K562 (cell line): ENCODE measurements around the gene METTL15. TPM values are rescaled to one million over a fixed set of nuclear protein-coding genes. Genes with fewer than 3 reads are reported as not detected.
A peak's percentile ranks its signal among the peaks of the same experiment; 100 is the strongest.

Experiments used
- ELF2 ChIP-seq: fragments of 250-450 bp; sonication (Bioruptor Pico); IDR thresholded peaks from 2 replicates; pipeline ENCODE4 v1.5.0; 2021; ENCODE audit warnings: mild to moderate bottlenecking
- JUND ChIP-seq, 2 experiments: IDR thresholded peaks; 2 replicates in 1 of 2; 3 replicates in 1 of 2; pipeline ENCODE4 v1.6.1; 2011; ENCODE audit warnings: borderline replicate concordance in 2 of 2, low read depth in 2 of 2, low read length in 2 of 2, improper control_type of control experiment in 1 of 2, missing biosample characterization in 1 of 2, missing genetic modification characterization in 1 of 2, missing genetic modification reagents in 1 of 2
- ZBTB1 ChIP-seq: sonication (generic); formaldehyde crosslinking; IDR thresholded peaks from 2 replicates; pipeline ENCODE4 v1.8.1; 2023; ENCODE audit warnings: missing genetic modification reagents, low read depth, mild to moderate bottlenecking, borderline replicate concordance
- polyA plus RNA-seq, 8 experiments: library from polyadenylated mRNA; depleted of rRNA in 4 of 8; stranded (reverse) in 5 of 8; unstranded in 3 of 8; fragments of >200 nt; fragmentation: Nextera tagmentation in 2 of 8; fragmentation: Illumina TruSeq in 1 of 8; extraction: Ambion mirVana in 2 of 8; extraction: Trizol in 1 of 8; gene quantifications; 2 replicates each; pipeline versions ENCODE4 v1.2.1 to v1.2.3, GENCODE V29; 2011 to 2014; ENCODE audit warnings: inconsistent platforms in 1 of 8, missing spikeins in 1 of 8
- total RNA-seq, 7 experiments: library from RNA; depleted of rRNA in 6 of 7; stranded (reverse); fragments of >200 nt in 6 of 7; fragmentation: Illumina TruSeq in 2 of 7; extraction: Trizol in 2 of 7; gene quantifications; 2 replicates each; pipeline versions ENCODE4 v1.2.1 to v1.2.3, GENCODE V29; 2011 to 2021; ENCODE audit warnings: low replicate concordance in 1 of 7
- TF ChIP-seq, protein P1 (sequence below), 2 experiments: fragments of 450-650 bp in 1 of 2; IDR thresholded peaks; 2 replicates each; pipeline ENCODE4 v1.6.1; 2011 to 2017; ENCODE audit warnings: low read depth in 2 of 2, antibody characterized with exemption in 1 of 2, borderline replicate concordance in 1 of 2, low read length in 1 of 2, mild to moderate bottlenecking in 1 of 2, mixed read lengths in 1 of 2; ENCODE audit not compliant: control insufficient read depth in 1 of 2
- TF ChIP-seq, protein P2 (sequence below): IDR thresholded peaks from 3 replicates; pipeline ENCODE4 v1.6.1; 2011; ENCODE audit warnings: borderline replicate concordance, mild to moderate bottlenecking; ENCODE audit not compliant: insufficient read length, insufficient read depth
- TF ChIP-seq, protein P3 (sequence below): fragments of 450-650 bp; formaldehyde crosslinking; IDR thresholded peaks from 2 replicates; pipeline ENCODE4 v1.4.0; 2020; ENCODE audit warnings: mild to moderate bottlenecking, moderate library complexity
- TF ChIP-seq, protein P4 (sequence below): fragments of 250-450 bp; sonication (Bioruptor Pico); IDR thresholded peaks from 2 replicates; pipeline ENCODE4 v1.4.0; 2020; ENCODE audit warnings: mild to moderate bottlenecking
- TF ChIP-seq, protein P5 (sequence below): sonication (generic); formaldehyde crosslinking; IDR thresholded peaks from 2 replicates; pipeline ENCODE4 v1.9.0; 2022; ENCODE audit warnings: mild to moderate bottlenecking, missing genetic modification reagents
- TF ChIP-seq, protein P6 (sequence below): fragments of 450-650 bp; IDR thresholded peaks from 2 replicates; pipeline ENCODE4 v1.6.1; 2018; ENCODE audit not compliant: partially characterized antibody
- TF ChIP-seq, protein P7 (sequence below): sonication (generic); formaldehyde crosslinking; IDR thresholded peaks from 2 replicates; pipeline ENCODE4 v1.8.1; 2023; ENCODE audit warnings: mild to moderate bottlenecking, missing genetic modification reagents

The METTL15 gene
- total and polyA plus RNA-seq, 9 of the 15 experiments (the other 6 are each of a cell fraction or from before 2014, with no cell fraction given): 10.7 to 21.7 (median 15.9) TPM

DNA sequence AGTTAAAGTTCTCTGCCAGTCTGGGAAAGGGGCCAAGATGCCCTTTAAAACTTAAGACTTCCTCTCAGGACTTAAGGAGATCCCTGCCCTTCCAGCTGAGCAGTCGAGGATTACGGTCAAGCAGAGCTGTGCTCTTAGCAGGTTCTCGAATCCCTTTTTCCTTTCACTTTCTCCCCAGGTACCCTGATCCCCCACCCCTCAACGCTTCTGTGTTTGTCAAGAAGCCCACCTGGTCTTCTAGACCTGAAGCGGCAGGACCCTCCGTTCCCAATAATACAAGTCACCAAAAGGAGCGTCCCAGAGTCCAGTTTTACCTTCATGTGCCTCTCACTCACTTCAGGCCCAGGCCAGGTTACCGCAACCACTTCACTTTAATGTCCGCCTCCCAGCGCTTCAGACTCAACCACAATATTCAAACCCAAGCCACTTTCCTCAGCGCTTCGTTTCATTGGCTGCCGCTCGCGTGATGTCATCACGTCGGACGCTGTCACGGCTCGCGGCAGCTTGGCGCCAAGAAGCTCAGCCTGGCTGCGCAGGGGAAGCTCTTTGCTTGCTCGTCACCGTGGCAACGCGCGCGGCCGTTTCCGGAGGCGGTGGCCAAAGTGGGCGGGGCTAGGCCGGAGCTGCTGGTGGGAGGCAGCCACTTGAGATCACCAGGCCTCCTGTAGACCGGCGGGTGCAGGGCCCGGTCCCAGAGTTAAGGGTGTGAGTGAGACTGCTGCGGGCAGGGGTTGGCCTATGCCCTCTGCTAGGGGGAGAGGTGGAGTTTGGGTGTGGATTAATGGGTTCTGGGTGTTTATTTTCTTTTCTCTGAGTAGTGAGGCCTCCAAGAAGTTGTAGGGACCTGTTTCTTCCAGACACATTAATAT, at the start of gene METTL15, which contains the start of gene KIF18A (continued):
- TF ChIP-seq, protein P1, sequence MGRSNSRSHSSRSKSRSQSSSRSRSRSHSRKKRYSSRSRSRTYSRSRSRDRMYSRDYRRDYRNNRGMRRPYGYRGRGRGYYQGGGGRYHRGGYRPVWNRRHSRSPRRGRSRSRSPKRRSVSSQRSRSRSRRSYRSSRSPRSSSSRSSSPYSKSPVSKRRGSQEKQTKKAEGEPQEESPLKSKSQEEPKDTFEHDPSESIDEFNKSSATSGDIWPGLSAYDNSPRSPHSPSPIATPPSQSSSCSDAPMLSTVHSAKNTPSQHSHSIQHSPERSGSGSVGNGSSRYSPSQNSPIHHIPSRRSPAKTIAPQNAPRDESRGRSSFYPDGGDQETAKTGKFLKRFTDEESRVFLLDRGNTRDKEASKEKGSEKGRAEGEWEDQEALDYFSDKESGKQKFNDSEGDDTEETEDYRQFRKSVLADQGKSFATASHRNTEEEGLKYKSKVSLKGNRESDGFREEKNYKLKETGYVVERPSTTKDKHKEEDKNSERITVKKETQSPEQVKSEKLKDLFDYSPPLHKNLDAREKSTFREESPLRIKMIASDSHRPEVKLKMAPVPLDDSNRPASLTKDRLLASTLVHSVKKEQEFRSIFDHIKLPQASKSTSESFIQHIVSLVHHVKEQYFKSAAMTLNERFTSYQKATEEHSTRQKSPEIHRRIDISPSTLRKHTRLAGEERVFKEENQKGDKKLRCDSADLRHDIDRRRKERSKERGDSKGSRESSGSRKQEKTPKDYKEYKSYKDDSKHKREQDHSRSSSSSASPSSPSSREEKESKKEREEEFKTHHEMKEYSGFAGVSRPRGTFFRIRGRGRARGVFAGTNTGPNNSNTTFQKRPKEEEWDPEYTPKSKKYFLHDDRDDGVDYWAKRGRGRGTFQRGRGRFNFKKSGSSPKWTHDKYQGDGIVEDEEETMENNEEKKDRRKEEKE (IDR thresholded peaks at IDR 0.05; ENCODE audit: borderline replicate concordance in 1 of 2, control insufficient read depth in 1 of 2, low read depth in 2 of 2, low read length in 1 of 2): no peak
- TF ChIP-seq, protein P2, sequence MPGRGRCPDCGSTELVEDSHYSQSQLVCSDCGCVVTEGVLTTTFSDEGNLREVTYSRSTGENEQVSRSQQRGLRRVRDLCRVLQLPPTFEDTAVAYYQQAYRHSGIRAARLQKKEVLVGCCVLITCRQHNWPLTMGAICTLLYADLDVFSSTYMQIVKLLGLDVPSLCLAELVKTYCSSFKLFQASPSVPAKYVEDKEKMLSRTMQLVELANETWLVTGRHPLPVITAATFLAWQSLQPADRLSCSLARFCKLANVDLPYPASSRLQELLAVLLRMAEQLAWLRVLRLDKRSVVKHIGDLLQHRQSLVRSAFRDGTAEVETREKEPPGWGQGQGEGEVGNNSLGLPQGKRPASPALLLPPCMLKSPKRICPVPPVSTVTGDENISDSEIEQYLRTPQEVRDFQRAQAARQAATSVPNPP: no peak
- TF ChIP-seq, protein P3, sequence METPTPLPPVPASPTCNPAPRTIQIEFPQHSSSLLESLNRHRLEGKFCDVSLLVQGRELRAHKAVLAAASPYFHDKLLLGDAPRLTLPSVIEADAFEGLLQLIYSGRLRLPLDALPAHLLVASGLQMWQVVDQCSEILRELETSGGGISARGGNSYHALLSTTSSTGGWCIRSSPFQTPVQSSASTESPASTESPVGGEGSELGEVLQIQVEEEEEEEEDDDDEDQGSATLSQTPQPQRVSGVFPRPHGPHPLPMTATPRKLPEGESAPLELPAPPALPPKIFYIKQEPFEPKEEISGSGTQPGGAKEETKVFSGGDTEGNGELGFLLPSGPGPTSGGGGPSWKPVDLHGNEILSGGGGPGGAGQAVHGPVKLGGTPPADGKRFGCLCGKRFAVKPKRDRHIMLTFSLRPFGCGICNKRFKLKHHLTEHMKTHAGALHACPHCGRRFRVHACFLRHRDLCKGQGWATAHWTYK: no peak
- TF ChIP-seq, protein P4, sequence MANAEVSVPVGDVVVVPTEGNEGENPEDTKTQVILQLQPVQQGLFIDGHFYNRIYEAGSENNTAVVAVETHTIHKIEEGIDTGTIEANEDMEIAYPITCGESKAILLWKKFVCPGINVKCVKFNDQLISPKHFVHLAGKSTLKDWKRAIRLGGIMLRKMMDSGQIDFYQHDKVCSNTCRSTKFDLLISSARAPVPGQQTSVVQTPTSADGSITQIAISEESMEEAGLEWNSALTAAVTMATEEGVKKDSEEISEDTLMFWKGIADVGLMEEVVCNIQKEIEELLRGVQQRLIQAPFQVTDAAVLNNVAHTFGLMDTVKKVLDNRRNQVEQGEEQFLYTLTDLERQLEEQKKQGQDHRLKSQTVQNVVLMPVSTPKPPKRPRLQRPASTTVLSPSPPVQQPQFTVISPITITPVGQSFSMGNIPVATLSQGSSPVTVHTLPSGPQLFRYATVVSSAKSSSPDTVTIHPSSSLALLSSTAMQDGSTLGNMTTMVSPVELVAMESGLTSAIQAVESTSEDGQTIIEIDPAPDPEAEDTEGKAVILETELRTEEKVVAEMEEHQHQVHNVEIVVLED (CRISPR knock-in tag): peak; percentile 98
- TF ChIP-seq ZBTB1 (CRISPR knock-in tag) (no peak), ELF2 (CRISPR knock-in tag) (no peak), JUND (IDR thresholded peaks at IDR 0.05; ENCODE audit: borderline replicate concordance, low read depth, low read length) (peak; percentile 58), JUND (tag; IDR thresholded peaks at IDR 0.05; ENCODE audit: borderline replicate concordance, low read depth, low read length) (0 out of 3 replicates have a peak, but pooled peaks have one; percentile 27)
- TF ChIP-seq, protein P5, sequence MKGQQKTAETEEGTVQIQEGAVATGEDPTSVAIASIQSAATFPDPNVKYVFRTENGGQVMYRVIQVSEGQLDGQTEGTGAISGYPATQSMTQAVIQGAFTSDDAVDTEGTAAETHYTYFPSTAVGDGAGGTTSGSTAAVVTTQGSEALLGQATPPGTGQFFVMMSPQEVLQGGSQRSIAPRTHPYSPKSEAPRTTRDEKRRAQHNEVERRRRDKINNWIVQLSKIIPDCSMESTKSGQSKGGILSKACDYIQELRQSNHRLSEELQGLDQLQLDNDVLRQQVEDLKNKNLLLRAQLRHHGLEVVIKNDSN (CRISPR knock-in tag): no peak
- TF ChIP-seq, protein P6, sequence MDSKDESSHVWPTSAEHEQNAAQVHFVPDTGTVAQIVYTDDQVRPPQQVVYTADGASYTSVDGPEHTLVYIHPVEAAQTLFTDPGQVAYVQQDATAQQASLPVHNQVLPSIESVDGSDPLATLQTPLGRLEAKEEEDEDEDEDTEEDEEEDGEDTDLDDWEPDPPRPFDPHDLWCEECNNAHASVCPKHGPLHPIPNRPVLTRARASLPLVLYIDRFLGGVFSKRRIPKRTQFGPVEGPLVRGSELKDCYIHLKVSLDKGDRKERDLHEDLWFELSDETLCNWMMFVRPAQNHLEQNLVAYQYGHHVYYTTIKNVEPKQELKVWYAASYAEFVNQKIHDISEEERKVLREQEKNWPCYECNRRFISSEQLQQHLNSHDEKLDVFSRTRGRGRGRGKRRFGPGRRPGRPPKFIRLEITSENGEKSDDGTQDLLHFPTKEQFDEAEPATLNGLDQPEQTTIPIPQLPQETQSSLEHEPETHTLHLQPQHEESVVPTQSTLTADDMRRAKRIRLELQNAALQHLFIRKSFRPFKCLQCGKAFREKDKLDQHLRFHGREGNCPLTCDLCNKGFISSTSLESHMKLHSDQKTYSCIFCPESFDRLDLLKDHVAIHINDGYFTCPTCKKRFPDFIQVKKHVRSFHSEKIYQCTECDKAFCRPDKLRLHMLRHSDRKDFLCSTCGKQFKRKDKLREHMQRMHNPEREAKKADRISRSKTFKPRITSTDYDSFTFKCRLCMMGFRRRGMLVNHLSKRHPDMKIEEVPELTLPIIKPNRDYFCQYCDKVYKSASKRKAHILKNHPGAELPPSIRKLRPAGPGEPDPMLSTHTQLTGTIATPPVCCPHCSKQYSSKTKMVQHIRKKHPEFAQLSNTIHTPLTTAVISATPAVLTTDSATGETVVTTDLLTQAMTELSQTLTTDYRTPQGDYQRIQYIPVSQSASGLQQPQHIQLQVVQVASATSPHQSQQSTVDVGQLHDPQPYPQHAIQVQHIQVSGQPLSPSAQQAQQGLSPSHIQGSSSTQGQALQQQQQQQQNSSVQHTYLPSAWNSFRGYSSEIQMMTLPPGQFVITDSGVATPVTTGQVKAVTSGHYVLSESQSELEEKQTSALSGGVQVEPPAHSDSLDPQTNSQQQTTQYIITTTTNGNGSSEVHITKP: peak; percentile 5
- TF ChIP-seq, protein P7, sequence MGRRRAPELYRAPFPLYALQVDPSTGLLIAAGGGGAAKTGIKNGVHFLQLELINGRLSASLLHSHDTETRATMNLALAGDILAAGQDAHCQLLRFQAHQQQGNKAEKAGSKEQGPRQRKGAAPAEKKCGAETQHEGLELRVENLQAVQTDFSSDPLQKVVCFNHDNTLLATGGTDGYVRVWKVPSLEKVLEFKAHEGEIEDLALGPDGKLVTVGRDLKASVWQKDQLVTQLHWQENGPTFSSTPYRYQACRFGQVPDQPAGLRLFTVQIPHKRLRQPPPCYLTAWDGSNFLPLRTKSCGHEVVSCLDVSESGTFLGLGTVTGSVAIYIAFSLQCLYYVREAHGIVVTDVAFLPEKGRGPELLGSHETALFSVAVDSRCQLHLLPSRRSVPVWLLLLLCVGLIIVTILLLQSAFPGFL (CRISPR knock-in tag): no peak
